K562 (cell line): ENCODE measurements around the gene IARS2. TPM values are rescaled to one million over a fixed set of nuclear protein-coding genes. Genes with fewer than 3 reads are reported as not detected.

ENCODE experiments used
- ATAC-seq: fragments of 200-7000 bp; cut with Tn5 transposase; 3 replicates; pipeline ENCODE4 v1.9.1; 2020; ENCODE audit warnings: moderate library complexity
- BruUV-seq: library from RNA; stranded (reverse); fragments of 400-500 nt; replicated peaks from 2 replicates; lab custom pipeline; 2021; lab: Mats Ljungman, UMichigan
- CTCF ChIA-PET: fragments of 300-600 bp; formaldehyde crosslinking; extraction: SDS; loops from one replicate; lab custom pipeline; 2021; ENCODE audit warnings: low intra/inter-chr PET ratio; lab: Yijun Ruan, JAX
- POLR2A ChIA-PET: fragments of 300-600, 350-650 bp; sonication (Branson Sonifier 250); formaldehyde crosslinking; extraction: SDS; loops from one replicate; lab custom pipeline; 2021; ENCODE audit warnings: antibody characterized with exemption, inconsistent platforms; lab: Yijun Ruan, JAX
- DNase-seq, 4 experiments: peaks; one replicate each; pipeline versions ENCODE4 v3.0.0 to v3.0.0-alpha.2; 2011 to 2018; ENCODE audit warnings: low spot score in 3 of 4, mixed read lengths in 3 of 4; ENCODE audit errors: extremely low read depth in 1 of 4
- FAIRE-seq: peaks from 2 replicates; lab custom pipeline; 2011; peaks lifted over from hg19 to GRCh38; lab: Jason Lieb, UNC
- H2AFZ ChIP-seq: 2 replicates; pipeline ENCODE4 v1.6.0; 2011; ENCODE audit warnings: low read depth, low read length, control low read depth, inconsistent platforms
- H3K27ac ChIP-seq: fragments of 200-600 bp; 3 replicates; pipeline ENCODE4 v1.8.0; 2011; ENCODE audit warnings: low read depth, mild to moderate bottlenecking, control low read depth, inconsistent platforms, low read length, moderate library complexity, mixed read lengths; ENCODE audit errors: extremely low read depth
- H3K27me3 ChIP-seq, 2 experiments: fragments of 300-600 bp in 1 of 2; 2 replicates in 1 of 2; 3 replicates in 1 of 2; pipeline versions ENCODE4 v1.6.0 to v1.8.0; 2011; ENCODE audit warnings: inconsistent platforms in 2 of 2, low read length in 2 of 2, mild to moderate bottlenecking in 1 of 2, mixed read lengths in 1 of 2, moderate library complexity in 1 of 2; ENCODE audit not compliant: control insufficient read depth in 2 of 2, insufficient read depth in 2 of 2
- H3K36me3 ChIP-seq: fragments of 300-600 bp; 3 replicates; pipeline ENCODE4 v1.8.0; 2011; ENCODE audit warnings: mild to moderate bottlenecking, low read length, inconsistent platforms; ENCODE audit not compliant: control insufficient read depth, insufficient read depth
- H3K4me1 ChIP-seq, 2 experiments: fragments of 200-600 bp in 1 of 2; replicated peaks in 1 of 2; 2 replicates in 1 of 2; 3 replicates in 1 of 2; pipeline versions ENCODE4 v1.5.1 to v1.8.0; 2011; ENCODE audit warnings: inconsistent platforms in 2 of 2, low read length in 2 of 2, mild to moderate bottlenecking in 1 of 2, mixed read lengths in 1 of 2, moderate library complexity in 1 of 2; ENCODE audit not compliant: control insufficient read depth in 2 of 2, insufficient read depth in 2 of 2
- H3K4me2 ChIP-seq: 2 replicates; pipeline ENCODE4 v1.6.1; 2011; ENCODE audit warnings: low read length, control low read depth, inconsistent platforms, mixed read lengths; ENCODE audit not compliant: insufficient read depth
- H3K4me3 ChIP-seq: fragments of 200-600 bp; sonication (generic), shearing (Covaris generic); 2 replicates; pipeline ENCODE4 v1.5.1; 2016; ENCODE audit warnings: control low read depth, inconsistent platforms
- H3K79me2 ChIP-seq: fragments of 200-600 bp; 3 replicates; pipeline ENCODE4 v1.8.0; 2011; ENCODE audit warnings: low read length, inconsistent platforms; ENCODE audit not compliant: control insufficient read depth, insufficient read depth
- H3K9ac ChIP-seq, 2 experiments: 2 replicates each; pipeline versions ENCODE4 v1.6.0 to v1.6.1; 2011; ENCODE audit warnings: low read depth in 2 of 2, low read length in 2 of 2, control low read depth in 1 of 2, inconsistent platforms in 1 of 2, mild to moderate bottlenecking in 1 of 2, mixed read lengths in 1 of 2; ENCODE audit not compliant: insufficient read depth in 1 of 2
- H3K9me1 ChIP-seq: one replicate; pipeline ENCODE4 v1.6.0; 2011; ENCODE audit warnings: inconsistent platforms, mild to moderate bottlenecking, low read length, moderate library complexity; ENCODE audit not compliant: control insufficient read depth, insufficient read depth
- H3K9me3 ChIP-seq: replicated peaks from 2 replicates; pipeline ENCODE4 v1.5.1; 2011; ENCODE audit warnings: low read depth, low read length, inconsistent platforms; ENCODE audit not compliant: control insufficient read depth, insufficient read depth
- H4K20me1 ChIP-seq: replicated peaks from 2 replicates; pipeline ENCODE4 v1.6.1; 2011; ENCODE audit warnings: low read length, inconsistent platforms, mixed read lengths; ENCODE audit not compliant: control insufficient read depth, insufficient read depth
- BACH1 ChIP-seq: fragments of 200-800 bp; sonication (Bioruptor generic); IDR thresholded peaks from 2 replicates; pipeline ENCODE4 v1.6.1; 2016; ENCODE audit warnings: missing genetic modification characterization, missing compliant biosample characterization
- ETV6 ChIP-seq, 3 experiments: fragments of 150-350 bp in 1 of 3; sonication (generic) in 1 of 3; formaldehyde crosslinking in 1 of 3; IDR thresholded peaks; 2 replicates each; pipeline versions ENCODE4 v1.6.1 to v1.8.0; 2014 to 2022; ENCODE audit warnings: borderline replicate concordance in 2 of 3, low read depth in 2 of 3, antibody characterized with exemption in 1 of 3, low read length in 1 of 3, mild to moderate bottlenecking in 1 of 3, missing genetic modification reagents in 1 of 3
- GATA2 ChIP-seq: sonication (generic); formaldehyde crosslinking; IDR thresholded peaks from 2 replicates; pipeline ENCODE4 v1.4.0; 2020; ENCODE audit warnings: mild to moderate bottlenecking, missing genetic modification reagents
- RFX1 ChIP-seq: fragments of 450-650 bp; IDR thresholded peaks from 2 replicates; pipeline ENCODE4 v1.6.1; 2016; ENCODE audit warnings: mild to moderate bottlenecking, moderate library complexity
- ZEB2 ChIP-seq: fragments of 450-650 bp; IDR thresholded peaks from 2 replicates; pipeline ENCODE4 v1.6.1; 2016
- ZNF146 ChIP-seq: IDR thresholded peaks from one replicate; pipeline ENCODE4 v1.6.1; 2018; ENCODE audit warnings: missing compliant biosample characterization; ENCODE audit not compliant: unreplicated experiment
- WGBS: fragments of 100-300 bp; shearing (Covaris generic); methylation state at CpG from one replicate; pipeline ENCODE4 v1.1.6; 2016; ENCODE audit warnings: low coverage, mixed read lengths; ENCODE audit not compliant: insufficient coverage; ENCODE audit errors: missing lambda C conversion rate; 5-methylcytosine and 5-hydroxymethylcytosine counted together
- in situ Hi-C: fragments of 300-500 bp; cut with MboI; formaldehyde crosslinking; loops from 4 replicates; pipeline ENCODE4 v1.15.0; 2018; ENCODE audit warnings: inconsistent platforms, mixed read lengths
- intact Hi-C: fragments of 100-400 bp; cut with micrococcal nuclease; formaldehyde crosslinking; loops from 2 replicates; pipeline ENCODE4 v1.14.2; 2022
- polyA plus RNA-seq, 8 experiments: library from polyadenylated mRNA; depleted of rRNA in 4 of 8; stranded (reverse) in 5 of 8; unstranded in 3 of 8; fragments of >200 nt; fragmentation: Nextera tagmentation in 2 of 8; fragmentation: Illumina TruSeq in 1 of 8; extraction: Ambion mirVana in 2 of 8; extraction: Trizol in 1 of 8; gene quantifications; 2 replicates each; pipeline versions ENCODE4 v1.2.1 to v1.2.3, GENCODE V29; 2011 to 2014; ENCODE audit warnings: inconsistent platforms in 1 of 8, missing spikeins in 1 of 8
- total RNA-seq, 7 experiments: library from RNA; depleted of rRNA in 6 of 7; stranded (reverse); fragments of >200 nt in 6 of 7; fragmentation: Illumina TruSeq in 2 of 7; extraction: Trizol in 2 of 7; gene quantifications; 2 replicates each; pipeline versions ENCODE4 v1.2.1 to v1.2.3, GENCODE V29; 2011 to 2021; ENCODE audit warnings: low replicate concordance in 1 of 7

The IARS2 gene
- total and polyA plus RNA-seq, 9 of the 15 experiments (the other 6 are each of a cell fraction or from before 2014, with no cell fraction given): 39.6 to 127 (median 93.8) TPM

- in situ Hi-C loops: no loop called here
- WGBS: 93% methylated on average over 6 of the region's 6 CpGs
- Histone ChIP-seq H3K9me3 (no peaks in the 10 kb centered on the region), H3K27me3 (no peaks in the 10 kb centered on the region), H3K4me1 (no peaks in the 10 kb centered on the region), H3K4me2 (no peak overlapping the region), H3K4me3 (no peak overlapping the region), H3K27ac (no peak overlapping the region), H3K9me1 (no peaks in the 10 kb centered on the region), H3K79me2 (no peaks in the 10 kb centered on the region), H3K9ac (no peak overlapping the region), H4K20me1 (no peaks in the 10 kb centered on the region), H2AFZ (no peak overlapping the region), H3K36me3 (peaks cover 54% of the 10 kb centered on the region)
- ChIA-PET CTCF (no interaction called here), POLR2A (no interaction called here)
- FAIRE-seq (no peak), ATAC-seq (no peak), DNase-seq (no peak)
- TF ChIP-seq GATA2 (CRISPR knock-in tag): no peak
- no peak for TF ChIP-seq ZEB2
- no peak for TF ChIP-seq BACH1 (tag)
- peak; percentile 17 for TF ChIP-seq ZNF146 (CRISPR knock-in tag)
- no peak for TF ChIP-seq ETV6 (IDR thresholded peaks at IDR 0.05; ENCODE audit: borderline replicate concordance in 1 of 2, low read depth in 2 of 2, low read length in 1 of 2)
- no peak for TF ChIP-seq ETV6 (CRISPR knock-in tag; IDR thresholded peaks at IDR 0.05; ENCODE audit: borderline replicate concordance)
- TF ChIP-seq RFX1: peak; percentile 20; the same call in 1 of the 2 replicates
- BruUV-seq: no TSS peak
- intact Hi-C loops: no loop called here
Observed at GRCh38 chr1:220062629-220063028, 31.3 kb upstream of the IARS2 start.
